ENCODE results near the gene SLC25A1.

DNA sequence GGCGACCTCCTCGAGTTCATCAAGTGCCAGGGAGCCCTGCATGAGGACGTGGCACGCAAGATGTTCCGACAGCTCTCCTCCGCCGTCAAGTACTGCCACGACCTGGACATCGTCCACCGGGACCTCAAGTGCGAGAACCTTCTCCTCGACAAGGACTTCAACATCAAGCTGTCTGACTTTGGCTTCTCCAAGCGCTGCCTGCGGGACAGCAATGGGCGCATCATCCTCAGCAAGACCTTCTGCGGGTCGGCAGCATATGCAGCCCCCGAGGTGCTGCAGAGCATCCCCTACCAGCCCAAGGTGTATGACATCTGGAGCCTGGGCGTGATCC, 46.9 kb downstream of the SLC25A1 start:
- TF ChIP-seq POLR2A (IDR thresholded peaks at IDR 0.05; ENCODE audit: low read depth, low read length) (no peak), POLR2AphosphoS5 (IDR thresholded peaks at IDR 0.05; ENCODE audit: low read depth, low read length) (no peak)

Measured in GM12892 (cell line).